ENCODE measurements around the gene BBS12.

Gene BBS12

DNA sequence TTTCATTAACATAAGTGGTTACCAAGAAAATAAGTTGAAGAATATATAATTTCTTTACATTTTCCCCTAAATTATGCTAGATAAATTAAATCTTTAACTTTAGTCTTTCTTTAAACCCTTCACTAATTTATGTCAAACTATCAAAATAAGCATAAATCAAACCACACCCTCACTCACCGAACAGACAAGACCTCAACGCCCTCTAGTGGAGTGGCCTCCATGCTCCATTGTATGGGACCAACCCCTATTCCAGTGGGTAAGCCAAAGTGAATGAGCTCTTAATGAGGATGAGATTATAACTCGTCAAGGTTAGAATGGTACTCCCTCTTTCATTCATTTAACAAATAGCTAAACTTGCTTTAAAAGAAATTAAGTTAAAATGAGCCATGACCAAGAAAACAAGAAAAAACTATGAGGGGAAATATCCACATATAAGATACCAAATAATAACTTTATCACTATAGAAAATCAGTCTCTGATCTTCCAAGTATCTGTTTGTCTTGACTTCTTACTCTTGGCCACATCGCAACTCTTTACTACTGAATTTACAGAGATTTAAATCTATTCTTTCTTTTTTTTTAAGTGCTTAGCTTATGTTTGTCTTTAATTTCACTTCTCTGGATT lies 15.6 kb upstream of the BBS12 start:
- DNase-seq = peak; percentile 16

DNA sequence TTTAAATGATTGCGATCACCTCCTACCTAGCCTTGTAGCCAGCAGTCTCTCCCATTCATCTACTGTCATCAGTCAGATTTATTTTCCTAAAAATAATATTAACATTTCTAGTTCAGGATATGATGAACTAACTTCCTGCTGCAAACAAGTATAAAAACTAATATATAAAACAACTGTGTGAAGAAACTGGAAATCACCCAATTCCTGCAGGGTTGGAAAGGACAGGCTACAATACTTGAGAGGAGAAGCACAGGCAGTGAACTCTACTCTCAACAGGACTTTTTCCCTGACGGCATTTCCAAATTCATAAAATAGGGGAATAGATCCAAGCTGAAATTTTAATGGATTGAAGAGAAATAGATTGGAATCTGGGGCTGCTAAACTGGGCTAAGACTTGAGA lies 14.2 kb upstream of the BBS12 start:
- no peak for DNase-seq

DNA sequence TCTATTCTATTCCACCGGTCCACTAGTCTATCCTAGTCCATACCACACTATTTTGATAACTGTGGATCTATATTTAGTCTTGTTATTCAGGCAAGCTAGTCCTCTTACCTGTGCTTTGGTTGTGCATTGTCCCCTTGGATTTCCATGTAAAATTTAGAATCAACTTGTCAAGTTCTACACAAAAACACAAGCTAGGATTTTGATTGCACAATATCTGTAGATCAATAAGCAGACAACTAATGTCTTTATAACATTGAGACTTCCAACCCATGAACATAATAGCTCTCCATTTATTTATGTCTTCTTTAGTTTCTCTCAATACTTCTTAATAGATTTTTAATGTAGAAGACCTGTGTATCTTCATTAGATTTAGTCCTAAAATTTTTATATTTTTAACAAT lies 10.2 kb upstream of the BBS12 start:
- no peak for DNase-seq

DNA sequence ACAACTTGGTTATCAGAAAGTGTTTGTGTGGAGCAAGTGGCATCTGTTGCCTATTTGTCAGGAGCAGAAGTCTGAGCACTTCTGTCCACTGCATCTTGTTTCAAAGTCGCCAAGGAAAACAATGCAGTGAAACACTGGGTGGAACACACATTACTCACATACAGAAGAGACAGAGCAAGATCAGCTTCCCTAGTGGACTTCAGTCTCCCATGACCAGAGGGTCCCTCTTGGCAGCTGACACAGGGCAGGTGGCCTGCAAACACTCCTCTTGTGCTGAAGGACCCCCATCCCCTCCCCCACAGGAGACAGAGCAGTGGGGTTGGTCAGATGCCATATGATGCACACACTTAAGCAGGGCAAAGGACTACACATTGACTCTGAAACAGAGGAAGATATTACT lies 3.6 kb upstream of the BBS12 start:
- DNase-seq = no peak

- DNase-seq = no peak
Observed at GRCh38 chr4:122731676-122732075, 828 bp upstream of the BBS12 start.

DNA sequence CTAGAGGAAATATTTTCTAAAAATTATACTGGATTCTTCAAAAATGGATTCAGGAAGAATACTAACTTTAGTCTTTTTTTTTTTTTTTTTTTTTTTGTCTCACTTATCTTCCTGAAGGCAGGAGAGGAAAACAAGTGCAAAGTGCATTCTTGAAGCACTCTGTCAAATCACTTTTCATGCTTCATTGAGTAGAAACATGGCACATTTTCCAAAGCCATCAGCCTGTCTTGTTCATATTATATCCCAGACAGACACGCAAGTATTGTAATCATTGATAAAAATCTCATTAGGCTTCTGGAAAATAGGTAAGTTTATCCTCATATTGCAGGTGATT lies 1.2 kb downstream of the BBS12 start:
- no peak for DNase-seq

- DNase-seq = no peak
Observed at GRCh38 chr4:122739174-122739573, 6.7 kb downstream of the BBS12 start.

DNA sequence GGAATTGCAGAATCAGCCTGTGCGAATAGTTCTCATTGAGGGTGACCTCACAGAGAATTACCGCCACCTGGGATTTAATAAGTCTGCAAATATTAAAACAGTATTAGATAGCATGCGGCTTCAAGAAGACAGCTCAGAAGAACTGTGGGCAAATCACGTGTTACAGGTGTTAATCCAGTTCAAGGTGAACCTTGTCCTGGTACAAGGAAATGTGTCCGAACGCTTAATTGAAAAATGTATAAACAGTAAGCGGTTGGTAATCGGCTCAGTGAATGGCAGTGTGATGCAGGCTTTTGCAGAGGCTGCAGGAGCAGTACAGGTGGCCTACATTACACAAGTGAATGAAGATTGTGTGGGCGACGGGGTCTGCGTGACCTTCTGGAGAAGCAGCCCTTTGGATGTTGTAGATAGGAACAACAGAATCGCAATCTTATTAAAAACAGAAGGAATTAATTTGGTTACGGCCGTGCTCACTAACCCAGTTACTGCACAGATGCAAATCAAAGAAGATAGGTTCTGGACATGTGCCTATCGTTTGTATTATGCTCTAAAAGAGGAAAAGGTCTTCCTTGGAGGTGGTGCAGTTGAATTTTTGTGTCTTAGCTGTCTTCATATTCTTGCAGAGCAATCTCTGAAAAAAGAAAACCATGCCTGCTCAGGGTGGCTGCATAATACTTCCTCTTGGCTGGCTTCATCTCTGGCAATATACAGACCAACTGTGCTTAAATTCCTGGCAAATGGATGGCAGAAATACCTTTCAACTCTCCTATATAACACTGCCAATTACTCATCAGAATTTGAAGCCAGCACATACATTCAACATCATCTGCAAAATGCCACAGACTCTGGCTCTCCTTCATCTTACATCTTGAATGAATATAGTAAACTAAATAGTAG lies 10.7 kb downstream of the BBS12 start:
- no peak for DNase-seq

GRCh38 chr4:122744229-122744628 lies 11.7 kb downstream of the BBS12 start:
- DNase-seq = no peak

DNA sequence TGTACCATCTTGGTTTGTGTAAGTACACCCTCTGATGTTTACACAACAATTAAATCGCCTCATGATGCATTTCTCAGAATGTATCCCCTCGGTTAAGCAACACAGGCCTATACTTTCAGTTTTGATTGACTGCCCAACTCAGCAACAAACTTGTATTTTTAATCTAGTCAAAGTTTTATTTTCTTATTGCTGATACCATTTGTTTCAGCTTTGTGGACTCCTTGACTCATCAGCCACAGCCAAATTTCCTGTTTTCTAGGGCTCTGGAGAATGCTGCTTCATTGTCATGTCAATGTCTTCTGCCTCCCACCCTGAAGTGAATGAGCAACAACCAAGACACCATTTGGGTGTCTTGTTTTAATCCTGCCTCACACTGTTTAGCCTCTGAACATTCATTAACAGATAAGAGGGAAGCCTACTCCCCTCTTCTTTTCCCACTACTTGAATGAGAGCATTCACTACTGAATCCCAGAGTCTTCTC lies 14.0 kb downstream of the BBS12 start:
- no peak for DNase-seq

GRCh38 chr4:122747068-122747467 lies 14.6 kb downstream of the BBS12 start:
- no peak for DNase-seq

GRCh38 chr4:122747883-122748282 lies 15.4 kb downstream of the BBS12 start:
- DNase-seq = no peak

- DNase-seq = no peak
Observed at GRCh38 chr4:122749704-122750454, 17.4 kb downstream of the BBS12 start.

- DNase-seq = no peak
Observed at GRCh38 chr4:122755675-122756074, 23.2 kb downstream of the BBS12 start.

DNA sequence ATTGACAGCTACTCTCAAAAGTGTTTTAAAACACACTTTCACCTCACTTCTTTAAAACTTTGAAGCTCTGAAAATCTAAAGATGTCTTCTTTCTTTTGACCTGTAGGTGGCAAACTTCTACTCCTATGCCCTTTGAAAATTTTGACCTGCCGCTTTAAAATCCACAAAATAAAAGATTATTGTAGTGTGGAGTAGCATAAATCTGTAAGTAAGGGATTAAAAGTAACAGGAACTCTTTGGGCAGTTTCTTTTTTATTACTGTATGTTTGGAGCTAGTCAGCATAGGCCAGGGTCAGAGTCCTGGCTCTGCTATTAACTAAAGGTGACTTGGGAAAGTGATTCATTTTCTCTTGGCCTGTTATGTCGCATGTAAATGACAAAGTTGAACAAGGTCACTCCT lies 25.5 kb downstream of the BBS12 start:
- no peak for DNase-seq

DNA sequence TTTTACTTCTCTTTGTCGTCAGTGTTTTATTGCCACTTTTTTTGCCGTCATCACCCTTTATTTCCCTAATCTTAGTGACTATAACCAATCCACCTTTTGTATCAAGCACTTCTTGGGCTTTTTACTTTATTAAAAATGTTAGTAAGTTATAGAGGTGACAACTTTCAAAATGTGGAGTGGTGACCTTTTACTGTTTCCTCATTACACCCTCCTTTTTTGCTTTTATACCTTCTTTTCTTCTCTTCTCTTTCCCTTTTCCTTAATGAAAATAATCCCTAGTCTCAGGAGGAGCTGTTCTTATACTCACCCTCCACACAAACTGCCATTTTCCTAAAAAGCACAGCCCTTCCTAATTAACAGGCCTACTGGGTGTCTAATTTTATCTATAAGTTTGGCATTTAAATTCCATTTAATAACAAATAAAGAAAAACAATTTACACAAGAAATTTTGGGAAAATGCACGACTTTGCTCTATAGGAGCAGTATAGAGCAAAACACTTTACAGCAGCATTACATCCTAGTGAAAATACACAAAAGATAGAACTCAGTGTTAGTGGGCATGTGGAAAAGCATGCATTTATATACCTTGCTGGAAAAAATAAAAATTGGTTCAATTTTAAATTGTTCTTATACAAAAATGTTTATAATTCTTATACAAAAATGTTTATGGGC lies 27.3 kb downstream of the BBS12 start:
- DNase-seq = no peak

GRCh38 chr4:122762520-122762919 lies 30.0 kb downstream of the BBS12 start:
- DNase-seq = no peak

DNA sequence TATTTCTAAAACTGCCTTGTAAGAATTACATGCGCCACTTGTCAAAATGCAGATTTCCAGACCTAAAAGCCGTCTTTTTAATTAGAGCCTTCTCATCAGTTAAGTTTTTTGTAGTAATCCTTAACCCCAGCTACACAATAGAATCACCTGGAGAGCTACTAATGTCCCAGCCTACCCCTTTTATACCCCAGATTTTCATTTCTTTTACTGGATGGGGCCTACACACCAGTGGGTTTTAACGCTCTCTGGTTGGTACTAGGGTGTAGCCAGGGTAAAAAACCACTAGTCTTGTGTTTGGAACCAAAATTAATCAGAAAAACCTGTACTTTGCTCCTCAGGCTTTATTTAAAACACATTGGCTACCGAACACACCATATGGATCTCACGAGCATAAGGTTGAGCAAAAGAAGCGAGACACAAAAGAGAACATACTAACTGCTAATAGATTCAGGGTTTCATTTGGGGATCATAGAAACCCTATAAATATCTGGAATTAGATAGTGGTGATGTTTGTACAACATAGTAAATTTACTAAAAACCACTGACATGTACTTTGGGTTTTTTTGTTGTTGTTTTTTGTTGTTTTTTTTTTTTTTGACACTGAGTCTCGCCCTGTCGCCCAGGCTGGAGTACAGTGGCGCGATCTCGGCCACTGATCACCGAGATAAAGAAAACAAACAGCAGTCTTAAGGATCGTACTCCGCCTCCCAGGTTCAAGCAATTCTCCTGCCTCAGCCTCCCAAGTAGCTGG lies 30.6 kb downstream of the BBS12 start:
- no peak for DNase-seq

- no peak for DNase-seq
Observed at GRCh38 chr4:122764071-122764820, 31.7 kb downstream of the BBS12 start.

- DNase-seq = no peak
Observed at GRCh38 chr4:122764821-122765215, 32.3 kb downstream of the BBS12 start.

DNA sequence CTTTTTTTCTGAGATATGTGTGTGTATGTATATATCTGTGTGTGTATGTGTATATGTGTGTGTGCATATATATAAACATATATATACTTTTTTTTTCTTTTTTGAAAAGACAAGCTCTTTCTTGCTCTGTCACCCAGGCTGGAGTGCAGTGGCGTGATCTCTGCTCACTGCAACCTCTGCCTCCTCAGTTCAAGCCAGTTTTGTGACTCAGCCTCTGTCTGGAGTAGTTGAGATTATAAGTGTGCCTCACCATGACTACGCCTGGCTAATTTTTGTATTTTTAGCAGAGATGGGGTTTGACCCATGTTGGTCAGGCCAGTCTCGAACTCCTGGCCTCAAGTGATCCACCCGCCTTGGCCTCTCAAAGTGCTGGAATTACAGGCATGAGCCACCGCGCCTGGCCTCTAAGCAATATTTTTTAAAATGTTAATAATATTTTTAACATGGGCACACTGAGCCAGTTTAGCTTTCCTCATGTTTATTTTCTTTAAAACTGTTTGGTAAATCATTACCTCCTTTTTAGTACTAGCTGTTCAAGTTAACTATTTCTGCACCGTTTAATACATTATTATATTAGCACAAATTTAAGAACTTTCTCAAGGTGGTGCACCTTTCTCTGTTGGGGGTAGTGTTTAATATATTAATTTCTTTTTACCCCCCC lies 33.3 kb downstream of the BBS12 start:
- DNase-seq = no peak
